ENCODE data around the gene LDHB.

GRCh38 chr12:21613931-21614330, 43.7 kb downstream of the LDHB start:
- TF ChIP-seq, protein P1, sequence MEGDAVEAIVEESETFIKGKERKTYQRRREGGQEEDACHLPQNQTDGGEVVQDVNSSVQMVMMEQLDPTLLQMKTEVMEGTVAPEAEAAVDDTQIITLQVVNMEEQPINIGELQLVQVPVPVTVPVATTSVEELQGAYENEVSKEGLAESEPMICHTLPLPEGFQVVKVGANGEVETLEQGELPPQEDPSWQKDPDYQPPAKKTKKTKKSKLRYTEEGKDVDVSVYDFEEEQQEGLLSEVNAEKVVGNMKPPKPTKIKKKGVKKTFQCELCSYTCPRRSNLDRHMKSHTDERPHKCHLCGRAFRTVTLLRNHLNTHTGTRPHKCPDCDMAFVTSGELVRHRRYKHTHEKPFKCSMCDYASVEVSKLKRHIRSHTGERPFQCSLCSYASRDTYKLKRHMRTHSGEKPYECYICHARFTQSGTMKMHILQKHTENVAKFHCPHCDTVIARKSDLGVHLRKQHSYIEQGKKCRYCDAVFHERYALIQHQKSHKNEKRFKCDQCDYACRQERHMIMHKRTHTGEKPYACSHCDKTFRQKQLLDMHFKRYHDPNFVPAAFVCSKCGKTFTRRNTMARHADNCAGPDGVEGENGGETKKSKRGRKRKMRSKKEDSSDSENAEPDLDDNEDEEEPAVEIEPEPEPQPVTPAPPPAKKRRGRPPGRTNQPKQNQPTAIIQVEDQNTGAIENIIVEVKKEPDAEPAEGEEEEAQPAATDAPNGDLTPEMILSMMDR (IDR thresholded peaks at IDR 0.05): no peak
- TF ChIP-seq EP300 (IDR thresholded peaks at IDR 0.05) (no peak), POLR2A (IDR thresholded peaks at IDR 0.05) (no peak)
